Measurements from ENCODE around the gene C20orf204.

Gene C20orf204

DNA sequence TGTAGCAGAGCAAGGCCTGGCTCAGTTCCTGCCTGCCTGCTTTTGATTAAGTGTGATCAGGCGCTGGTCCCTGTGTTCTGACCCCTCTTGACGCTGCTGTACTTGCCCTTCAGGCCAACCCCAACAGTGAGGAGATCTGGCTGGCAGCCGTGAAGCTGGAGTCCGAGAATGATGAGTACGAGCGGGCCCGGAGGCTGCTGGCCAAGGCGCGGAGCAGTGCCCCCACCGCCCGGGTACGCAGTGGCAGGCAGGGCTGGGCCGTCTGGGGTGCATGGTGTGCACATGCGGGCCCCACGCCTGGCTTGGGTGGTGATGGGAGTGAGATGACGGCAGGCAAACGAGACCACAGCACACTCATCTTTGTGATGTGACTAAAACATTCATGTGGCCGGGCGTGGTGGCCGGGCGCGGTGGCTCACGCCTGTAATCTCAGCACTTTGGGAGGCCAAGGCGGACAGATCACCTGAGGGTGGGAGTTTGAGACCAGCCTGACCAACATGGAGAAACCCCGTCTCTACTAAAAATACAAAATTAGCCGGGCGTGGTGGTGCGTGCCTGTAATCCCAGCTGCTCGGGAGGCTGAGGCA lies 10.1 kb upstream of the C20orf204 start:
- in situ Hi-C loops (cut with HindIII; ENCODE audit: low sequenced_read_pairs): no loop called here

DNA sequence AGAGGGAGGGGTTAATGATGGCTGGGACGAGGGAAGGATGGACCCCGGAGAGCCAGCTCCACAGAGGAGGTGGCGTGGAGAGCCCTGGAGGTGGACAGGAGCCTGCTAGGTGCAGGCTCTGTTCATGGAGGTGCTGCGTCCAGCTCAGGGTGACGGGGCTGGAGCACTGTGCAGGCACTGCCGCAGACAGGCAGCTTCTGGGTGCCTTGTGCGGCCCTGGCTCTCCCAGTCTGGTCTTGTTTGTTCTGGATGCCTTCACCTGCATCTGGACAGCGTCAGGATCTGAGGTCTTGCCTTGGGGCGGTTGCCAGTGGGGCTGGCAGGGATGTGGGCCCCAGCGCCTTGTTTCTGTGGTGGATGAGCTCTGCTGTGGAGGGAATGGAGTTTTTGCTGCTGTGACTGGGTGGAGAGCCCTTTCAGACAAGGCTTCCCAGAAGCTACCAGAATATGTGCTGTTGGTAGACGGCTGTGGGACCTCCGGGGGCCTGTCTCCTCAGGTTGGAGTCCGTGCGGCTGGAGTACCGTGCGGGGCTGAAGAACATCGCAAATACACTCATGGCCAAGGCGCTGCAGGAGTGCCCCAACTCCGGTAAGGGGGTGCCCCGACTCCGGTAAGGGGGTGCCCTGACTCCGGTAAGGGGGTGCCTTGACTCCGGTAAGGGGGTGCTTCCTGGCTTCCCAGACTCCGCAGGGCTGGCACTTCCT lies 7.8 kb upstream of the C20orf204 start:
- in situ Hi-C loops (cut with HindIII; ENCODE audit: low sequenced_read_pairs): no loop called here

DNA sequence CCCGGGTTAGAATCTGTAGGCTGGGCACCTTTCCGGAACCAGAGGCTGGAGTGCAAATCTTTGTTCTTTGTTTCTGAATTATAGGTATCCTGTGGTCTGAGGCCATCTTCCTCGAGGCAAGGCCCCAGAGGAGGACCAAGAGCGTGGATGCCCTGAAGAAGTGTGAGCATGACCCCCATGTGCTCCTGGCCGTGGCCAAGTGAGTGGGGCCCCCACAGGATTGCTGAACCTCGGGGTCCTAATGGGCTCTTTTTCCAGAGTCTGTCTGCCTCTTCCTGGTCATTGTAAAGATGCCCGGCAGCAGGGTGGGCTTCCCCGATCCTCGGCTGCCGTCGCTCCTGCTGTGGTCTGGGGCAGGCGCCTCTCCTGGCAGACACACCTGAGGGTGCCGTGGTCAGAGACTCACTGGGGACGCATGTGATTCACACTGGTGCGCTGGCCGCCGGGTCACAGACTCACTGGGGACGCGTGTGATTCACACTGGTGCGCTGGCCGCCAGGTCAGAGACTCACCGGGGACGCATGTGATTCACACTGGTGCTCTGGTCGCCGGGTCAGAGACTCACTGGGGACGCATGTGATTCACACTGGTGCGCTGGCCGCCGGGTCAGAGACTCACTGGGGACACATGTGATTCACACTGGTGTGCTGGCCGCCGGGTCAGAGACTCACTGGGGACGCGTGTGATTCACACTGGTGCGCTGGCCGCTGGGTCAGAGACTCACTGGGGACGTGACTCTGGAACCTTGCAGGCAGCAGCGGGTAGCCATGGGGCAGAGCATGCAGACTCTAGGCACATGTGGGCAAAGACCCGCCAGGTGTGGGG lies 6.5 kb upstream of the C20orf204 start:
- in situ Hi-C loops (cut with HindIII; ENCODE audit: low sequenced_read_pairs): no loop called here

DNA sequence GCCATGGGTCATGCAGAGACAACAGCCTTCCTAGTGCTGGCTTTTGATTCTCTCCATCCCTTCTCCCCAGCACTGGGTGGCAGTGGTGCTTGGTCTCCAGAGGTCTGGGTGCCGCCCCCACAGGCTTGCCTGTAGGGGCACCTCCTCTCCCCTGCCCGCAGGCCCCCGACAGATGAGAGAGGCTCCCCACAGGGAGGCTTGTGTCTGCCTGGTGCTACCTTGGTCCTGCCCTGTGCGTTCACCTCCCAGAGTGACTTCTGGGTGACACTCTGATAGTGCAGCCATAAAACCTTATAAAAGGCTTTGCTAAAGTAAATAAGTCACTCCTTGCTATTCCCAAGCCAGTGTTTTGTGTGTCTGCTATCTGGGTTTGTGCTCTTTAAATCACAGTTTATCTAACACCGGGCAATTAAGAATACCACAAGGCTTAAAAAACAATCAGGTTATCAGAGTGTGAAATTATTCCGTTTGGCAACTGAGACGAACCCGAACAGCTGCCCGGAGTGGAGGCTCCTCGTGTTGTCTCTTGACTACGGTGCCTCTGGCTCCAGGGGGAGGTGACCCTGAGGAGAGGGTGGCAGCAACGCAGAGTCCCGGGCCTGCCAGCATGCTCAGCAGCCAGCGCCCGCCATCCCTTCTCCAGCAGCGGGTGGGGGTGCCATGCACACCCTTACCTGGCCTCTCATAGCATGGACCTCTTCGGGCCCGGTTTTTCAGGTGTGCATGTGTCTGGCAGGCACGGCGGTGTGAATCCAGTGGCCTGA lies 5.4 kb upstream of the C20orf204 start:
- in situ Hi-C loops (cut with HindIII; ENCODE audit: low sequenced_read_pairs): no loop called here

DNA sequence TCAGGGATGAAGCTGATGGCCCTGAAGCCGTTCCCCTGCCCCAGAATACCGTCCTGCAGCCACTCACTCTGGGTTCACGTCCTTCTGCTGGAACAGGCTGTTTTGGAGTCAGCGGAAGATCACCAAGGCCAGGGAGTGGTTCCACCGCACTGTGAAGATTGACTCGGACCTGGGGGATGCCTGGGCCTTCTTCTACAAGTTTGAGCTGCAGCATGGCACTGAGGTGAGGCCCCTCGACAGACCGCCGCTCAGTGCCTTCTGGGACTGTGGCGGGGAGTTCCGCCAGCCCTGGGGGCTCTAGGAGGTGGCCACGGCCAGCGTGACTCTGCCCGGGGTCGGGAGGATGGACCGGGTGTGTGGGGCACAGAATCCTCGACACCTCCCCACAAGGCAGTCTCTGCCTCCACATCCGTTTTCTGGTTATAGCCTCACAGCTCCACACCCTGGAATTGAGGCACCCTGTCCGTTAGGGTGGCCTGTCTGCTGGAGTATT lies 4.1 kb upstream of the C20orf204 start:
- in situ Hi-C loops (cut with HindIII; ENCODE audit: low sequenced_read_pairs): no loop called here

DNA sequence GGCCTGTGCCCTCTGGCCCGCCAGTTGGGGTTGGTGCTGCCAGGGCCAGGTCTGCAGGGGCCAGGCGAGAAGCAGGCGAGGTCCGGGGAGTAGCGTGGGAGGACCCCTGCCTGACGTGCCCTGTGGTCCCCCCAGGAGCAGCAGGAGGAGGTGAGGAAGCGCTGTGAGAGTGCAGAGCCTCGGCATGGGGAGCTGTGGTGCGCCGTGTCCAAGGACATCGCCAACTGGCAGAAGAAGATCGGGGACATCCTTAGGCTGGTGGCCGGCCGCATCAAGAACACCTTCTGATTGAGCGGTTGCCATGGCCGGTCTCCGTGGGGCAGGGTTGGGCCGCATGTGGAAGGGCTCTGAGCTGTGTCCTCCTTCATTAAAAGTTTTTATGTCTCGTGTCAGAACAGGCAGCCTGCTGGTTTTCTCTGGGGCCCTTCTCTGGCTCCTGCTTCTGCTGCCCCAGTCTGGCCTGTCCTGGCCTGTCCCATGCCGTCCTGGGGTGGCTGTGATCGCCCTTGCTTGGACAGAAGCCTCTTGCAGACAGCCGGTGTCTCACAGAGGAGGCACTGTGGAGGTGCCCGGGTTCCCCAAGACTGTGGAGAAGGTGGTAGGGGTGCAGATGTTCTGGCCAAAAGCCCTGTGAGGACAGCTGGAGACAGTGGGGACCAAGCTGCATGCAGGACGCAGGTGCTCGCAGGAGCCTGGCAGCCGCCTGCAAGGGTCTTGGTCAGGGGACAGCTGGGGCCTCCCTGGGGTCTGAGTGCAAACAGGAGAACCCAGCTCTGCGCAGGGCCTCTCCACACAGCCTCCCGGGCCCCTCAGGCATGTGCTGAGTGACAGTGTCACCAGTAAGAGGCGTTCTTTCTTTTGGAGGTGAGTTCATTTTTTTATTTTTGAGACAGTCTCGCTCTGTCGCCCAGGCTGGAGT lies 3.0 kb upstream of the C20orf204 start:
- in situ Hi-C loops (cut with HindIII; ENCODE audit: low sequenced_read_pairs): no loop called here

DNA sequence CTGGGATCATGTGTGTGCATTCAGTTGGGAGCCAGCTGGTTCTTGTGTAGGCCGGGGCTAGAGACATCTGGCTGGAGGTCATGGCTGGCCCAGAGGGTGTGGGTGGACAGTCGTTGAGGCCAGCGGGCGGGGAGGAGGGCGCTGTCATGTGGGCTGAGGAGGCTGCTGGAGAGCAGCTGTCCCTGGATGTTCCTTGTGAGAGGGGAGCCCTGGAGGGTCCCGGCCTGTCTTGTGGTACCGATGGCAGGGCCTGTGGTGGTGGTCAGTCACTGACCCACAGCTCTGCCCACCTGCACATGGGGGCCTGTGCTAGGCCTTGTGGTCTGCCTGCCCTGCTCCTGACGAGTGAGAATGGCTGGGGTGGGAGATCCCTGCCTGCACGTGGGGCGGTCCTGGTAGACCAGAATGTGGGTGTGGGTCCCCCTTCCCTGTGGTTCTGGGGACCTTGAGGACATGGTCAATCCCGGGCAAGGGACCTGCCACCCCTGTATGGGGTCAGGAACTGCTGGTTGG lies 1.9 kb upstream of the C20orf204 start:
- in situ Hi-C loops (cut with HindIII; ENCODE audit: low sequenced_read_pairs): no loop called here

DNA sequence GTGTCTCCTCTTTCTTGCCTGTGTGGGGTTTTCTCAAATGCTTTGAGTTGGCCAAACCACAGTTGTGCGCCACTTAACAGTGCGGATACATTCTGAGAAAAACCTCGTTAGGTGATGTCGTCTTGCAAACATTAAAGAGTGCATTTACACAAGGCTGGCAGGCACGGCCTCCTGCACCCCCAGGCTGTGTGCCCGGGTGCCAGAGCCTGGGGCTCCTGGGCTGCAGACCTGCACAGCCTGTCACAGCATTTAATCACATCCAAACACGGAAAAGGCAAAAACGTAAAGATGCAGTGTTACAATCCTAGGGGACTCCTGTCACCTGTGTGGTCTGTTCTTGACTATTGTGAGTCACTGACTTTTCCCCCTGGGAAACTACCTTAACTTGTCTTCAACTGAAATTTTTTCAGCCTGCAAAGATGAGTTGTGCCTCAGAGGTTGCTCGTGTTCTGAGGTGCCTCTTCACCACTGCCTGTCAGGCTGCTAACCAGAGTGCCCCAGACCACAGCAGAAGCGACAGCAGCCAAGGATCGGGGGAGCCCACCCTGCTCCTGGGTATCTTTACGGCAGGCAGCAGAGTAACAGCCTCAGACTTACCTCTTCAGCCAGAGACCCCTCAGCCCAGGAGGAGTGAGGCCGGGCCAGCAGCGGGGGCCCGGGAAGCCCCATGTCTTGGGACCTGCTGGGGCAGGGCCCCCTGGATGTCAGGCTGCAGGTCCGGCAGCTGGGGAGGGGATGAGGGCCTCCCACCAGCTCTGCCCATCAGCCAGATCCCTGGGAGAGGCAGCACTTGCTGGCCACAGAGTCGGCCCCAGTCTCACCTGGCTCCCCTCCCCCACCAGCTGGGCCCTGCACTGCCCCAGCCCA lies 683 bp upstream of the C20orf204 start:
- in situ Hi-C loops (cut with HindIII; ENCODE audit: low sequenced_read_pairs): no loop called here

DNA sequence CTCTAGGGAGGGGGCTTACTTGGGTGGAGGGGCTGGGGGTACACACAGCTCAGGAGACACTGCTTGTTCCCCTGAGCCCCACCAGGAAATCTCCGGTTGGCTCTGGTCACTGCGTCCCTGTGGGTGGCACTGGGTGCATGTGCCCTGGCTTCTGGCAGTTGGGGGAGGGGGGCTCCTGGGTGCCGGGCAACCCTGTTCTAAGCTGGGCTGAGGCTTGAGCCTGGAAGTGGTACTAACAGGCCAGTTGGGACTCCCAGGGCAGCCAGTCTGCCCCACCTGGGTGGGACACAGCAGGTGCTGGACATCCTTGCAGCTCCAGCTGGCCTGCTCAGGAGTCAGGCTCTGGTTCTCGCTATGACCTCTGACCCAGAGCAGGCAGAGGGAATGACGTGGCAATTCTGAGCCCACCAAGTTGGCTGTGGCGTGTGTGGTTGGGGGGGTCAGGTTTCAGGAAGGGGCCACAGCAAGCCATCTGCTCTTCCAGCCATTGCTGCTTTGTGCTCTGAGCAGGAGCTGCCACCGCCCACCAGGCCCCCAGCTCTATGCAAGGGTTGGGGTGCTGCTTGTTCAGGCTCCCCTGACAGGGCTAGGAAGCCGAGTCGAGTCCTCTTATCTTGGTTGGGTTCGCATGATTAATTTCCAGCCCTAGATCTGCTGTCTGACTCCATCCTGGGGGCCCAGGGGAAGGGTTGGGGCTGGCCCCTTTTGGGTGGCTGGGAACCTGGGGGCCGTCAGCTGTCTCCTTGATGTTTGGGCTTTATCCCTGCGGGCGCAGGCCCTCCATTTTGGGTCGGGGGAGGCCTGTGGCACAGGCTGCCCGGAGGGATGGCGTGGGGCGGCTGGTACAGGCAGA lies 590 bp downstream of the C20orf204 start:
- in situ Hi-C loops (cut with HindIII; ENCODE audit: low sequenced_read_pairs): no loop called here

DNA sequence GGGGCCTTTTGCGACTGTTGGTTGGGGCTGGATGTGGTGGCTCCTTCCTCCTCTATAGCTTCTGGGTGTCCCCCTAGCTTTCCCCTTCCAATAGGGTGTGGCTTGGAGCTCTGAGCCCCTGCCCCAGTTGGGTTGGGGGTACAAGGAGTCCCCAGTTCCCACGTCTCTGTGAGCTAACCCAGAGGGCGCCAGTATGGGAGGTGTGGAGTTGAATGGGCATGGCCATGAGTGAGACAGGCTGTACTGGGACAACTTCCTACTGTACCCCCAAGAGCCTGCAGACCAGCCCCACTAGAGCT lies 1.2 kb downstream of the C20orf204 start:
- in situ Hi-C loops (cut with HindIII; ENCODE audit: low sequenced_read_pairs): no loop called here

DNA sequence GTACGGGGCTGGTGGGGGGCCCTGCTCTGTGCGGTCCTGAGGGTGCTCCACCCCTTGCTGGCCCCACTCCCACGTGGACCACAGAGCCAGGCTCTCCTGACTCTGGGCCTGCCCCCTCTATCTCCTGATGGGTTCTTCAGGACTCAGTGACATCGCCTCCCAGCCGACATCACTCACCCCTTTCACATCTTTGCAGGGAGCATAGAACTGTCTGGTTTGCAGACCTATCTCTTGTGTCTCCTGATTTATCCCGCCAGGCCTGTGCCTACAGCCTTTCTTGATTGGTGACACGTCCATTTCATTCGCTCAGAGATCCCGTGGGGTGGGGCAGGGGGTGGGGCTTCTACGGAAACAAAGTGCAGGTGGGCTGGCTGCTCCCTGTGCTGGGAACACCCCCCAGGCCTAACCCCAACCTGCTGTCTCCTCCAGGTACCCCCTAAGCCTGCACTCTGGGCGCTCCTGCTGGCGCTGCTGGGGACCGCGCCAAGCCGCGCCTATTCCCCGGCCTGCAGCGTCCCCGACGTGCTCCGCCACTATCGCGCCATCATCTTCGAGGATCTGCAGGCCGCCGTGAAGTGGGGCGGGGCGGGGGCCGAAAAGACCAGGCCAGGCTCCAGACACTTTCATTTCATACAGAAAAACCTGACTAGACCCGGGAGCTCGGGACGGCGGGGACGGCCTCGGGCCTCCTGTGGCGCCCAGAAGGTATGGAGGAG lies 1.7 kb downstream of the C20orf204 start:
- in situ Hi-C loops (cut with HindIII; ENCODE audit: low sequenced_read_pairs): no loop called here

DNA sequence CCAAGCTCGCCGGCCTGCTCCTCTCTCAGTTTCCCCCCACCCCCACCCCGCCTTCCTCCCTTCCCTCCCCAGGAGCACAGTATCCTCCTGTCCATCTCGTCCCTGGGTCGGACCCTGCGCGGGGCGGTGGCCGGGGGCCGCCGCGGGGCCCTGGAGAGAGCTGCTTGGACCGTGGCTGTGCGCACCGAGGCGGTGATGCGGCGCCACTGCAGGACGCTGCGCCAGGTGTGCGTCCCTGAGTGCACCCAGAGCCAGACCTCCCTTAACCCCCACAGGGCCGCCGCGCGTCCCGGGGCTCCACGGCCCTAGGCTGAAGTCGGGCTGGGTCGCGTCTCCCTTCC lies 2.2 kb downstream of the C20orf204 start:
- in situ Hi-C loops (cut with HindIII; ENCODE audit: low sequenced_read_pairs): no loop called here

DNA sequence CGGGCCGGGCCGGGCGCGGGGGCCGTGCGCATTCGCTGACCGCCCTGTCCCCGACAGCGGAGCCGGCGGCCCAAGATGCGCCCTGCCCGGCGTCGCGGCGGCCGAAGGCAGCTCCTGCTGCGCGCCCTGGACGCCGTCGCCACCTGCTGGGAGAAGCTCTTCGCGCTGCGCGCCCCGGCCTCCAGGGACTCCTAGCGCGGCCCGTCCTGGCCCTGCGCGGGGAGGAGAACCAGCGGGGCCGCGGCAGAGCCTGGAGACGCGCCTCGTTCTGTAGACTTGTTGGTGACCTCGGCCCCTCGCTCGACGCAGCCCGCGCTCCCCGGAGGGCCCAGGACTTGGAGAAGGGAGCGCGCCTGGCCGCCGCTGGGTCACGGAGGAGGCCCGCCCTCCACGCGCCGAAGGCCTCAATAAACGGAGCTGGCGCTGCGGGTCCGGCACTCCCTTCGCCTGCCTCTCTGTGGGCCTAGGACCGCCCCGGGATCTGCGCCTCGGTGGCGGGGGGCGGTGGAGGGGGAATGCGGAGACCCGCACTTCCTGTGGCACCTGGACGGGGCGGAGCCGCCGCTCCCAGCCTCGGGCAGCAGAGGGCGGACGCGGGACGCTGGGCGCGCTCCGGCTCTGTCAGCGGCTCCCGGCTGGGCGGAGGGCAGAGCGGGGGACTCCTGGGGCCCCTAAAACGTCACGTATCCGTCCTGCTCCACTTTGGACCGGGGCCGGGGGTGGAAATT lies 2.7 kb downstream of the C20orf204 start:
- in situ Hi-C loops (cut with HindIII; ENCODE audit: low sequenced_read_pairs): no loop called here

DNA sequence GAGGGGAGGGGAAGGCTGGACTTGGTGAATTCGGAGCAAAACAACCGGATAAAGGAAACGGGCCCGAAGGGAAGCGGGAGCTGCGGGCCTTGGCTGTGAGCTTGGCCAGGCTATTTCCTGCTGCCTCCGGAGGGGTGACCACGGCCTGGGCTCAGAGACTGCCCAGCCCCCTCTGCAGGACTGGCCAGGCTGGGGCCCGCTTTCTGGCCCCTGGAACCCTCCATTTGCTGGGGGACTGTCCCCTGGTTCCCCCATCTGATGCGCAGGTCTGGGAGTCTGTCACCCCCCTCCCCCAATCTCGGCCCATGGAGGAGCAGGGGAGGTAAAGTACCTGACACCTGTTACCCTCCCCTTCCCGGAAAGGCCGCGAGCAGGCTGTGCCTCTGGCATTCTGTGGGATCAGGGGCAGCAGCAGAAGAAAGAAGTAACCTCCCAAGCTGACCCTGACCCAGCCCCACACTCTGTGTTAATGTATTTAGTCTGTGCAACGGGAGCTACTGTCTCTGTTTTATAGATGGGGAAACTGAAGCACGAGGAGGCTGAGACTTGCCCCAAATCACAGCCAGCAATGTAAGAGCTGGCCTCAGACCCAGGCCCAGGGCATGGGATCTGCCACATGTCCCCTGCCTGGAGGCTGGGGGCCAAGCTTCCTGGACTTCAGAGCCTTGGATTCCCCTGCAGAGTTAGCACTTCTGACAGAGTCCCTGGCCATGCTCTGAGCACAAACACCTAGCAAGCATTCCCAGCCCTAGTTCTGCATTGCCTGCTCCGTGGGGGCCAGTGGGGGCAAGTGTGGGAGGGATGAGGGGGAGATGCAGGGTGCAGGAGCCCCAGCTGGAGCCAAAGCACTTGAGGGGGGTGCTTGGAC lies 3.5 kb downstream of the C20orf204 start:
- in situ Hi-C loops (cut with HindIII; ENCODE audit: low sequenced_read_pairs): no loop called here

DNA sequence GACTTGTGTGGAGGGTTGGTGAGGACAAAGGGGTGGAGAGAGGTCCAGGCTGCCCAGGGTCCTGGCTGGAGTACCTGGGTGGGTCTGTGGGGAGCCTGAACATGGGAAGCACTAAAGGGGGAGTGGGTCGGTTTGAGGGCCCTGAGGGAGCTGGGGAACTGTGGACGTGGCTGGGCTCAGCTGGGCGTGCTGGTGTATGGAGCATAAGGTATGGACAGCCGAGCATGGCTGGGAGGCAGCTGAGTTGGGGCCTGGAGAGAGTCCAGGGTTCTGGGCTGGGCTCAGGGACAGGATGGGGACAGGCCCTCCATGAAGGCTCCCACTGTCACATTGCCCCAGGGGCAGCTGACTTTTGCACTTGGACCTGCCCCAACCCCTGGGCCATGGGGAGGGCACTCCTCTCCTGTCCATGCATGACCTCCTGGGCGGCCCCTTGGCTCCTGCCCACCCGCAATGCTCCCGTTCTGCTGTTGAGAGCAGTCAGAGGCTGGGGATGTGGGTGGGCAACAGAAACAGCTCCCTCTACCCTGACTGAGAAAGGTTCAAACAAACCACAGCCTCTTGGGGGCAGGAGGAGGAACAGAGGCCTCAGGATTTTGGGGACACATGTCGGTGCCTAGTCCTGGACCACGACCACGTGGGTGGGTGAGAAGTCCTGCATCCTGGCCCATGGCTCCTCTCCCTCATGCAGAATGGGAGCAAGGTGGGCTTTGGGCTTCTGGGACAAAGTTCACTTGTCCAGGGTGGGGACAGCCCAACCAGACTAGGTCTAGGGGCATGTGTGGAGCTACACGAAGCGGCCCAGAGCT lies 4.5 kb downstream of the C20orf204 start:
- in situ Hi-C loops (cut with HindIII; ENCODE audit: low sequenced_read_pairs): no loop called here
